ENCODE data around the gene EXOC4.

- TF ChIP-seq YY1 (IDR thresholded peaks at IDR 0.05; ENCODE audit: insufficient read depth, insufficient read length): no peak
- no peak for TF ChIP-seq SUZ12 (IDR thresholded peaks at IDR 0.05; ENCODE audit: extremely low read depth, insufficient read depth, insufficient read length)
These were observed 249.6 kb downstream of the EXOC4 start for GRCh38 chr7:133502498-133502897.

All from NT2/D1 (cell line).